ENCODE data around the gene SLN.

Gene SLN

GRCh38 chr11:107702723-107703122 lies 9.1 kb downstream of the SLN start:
- no peak for DNase-seq (ENCODE audit: low read depth)
- TF ChIP-seq CTCF (IDR thresholded peaks at IDR 0.05; ENCODE audit: low read depth, low read length, missing control alignments), result no peak
- H3K4me3 ChIP-seq (ENCODE audit: low read depth, low read length), result no peak overlapping the region
- in situ Hi-C loops (cut with HindIII; ENCODE audit: low sequenced_read_pairs), result no loop called here

GRCh38 chr11:107702109-107702660 lies 9.7 kb downstream of the SLN start:
- no peak overlapping the region for H3K4me3 ChIP-seq (ENCODE audit: low read depth, low read length)
- in situ Hi-C loops (cut with HindIII; ENCODE audit: low sequenced_read_pairs), result no loop called here
- DNase-seq (ENCODE audit: low read depth), result no peak
- TF ChIP-seq CTCF (IDR thresholded peaks at IDR 0.05; ENCODE audit: low read depth, low read length, missing control alignments), result no peak

GRCh38 chr11:107699371-107700285 lies 12.2 kb downstream of the SLN start:
- in situ Hi-C loops (cut with HindIII; ENCODE audit: low sequenced_read_pairs), result no loop called here
- H3K4me3 ChIP-seq (ENCODE audit: low read depth, low read length), result no peak overlapping the region
- no peak for TF ChIP-seq CTCF (IDR thresholded peaks at IDR 0.05; ENCODE audit: low read depth, low read length, missing control alignments)
- no peak for DNase-seq (ENCODE audit: low read depth)

- TF ChIP-seq CTCF (IDR thresholded peaks at IDR 0.05; ENCODE audit: low read depth, low read length, missing control alignments), result no peak
- in situ Hi-C loops (cut with HindIII; ENCODE audit: low sequenced_read_pairs), result no loop called here
- no peak overlapping the region for H3K4me3 ChIP-seq (ENCODE audit: low read depth, low read length)
- DNase-seq (ENCODE audit: low read depth), result no peak
These were observed 14.6 kb downstream of the SLN start for GRCh38 chr11:107697291-107697690.

- H3K4me3 ChIP-seq (ENCODE audit: low read depth, low read length), result no peak overlapping the region
- in situ Hi-C loops (cut with HindIII; ENCODE audit: low sequenced_read_pairs), result no loop called here
- no peak for TF ChIP-seq CTCF (IDR thresholded peaks at IDR 0.05; ENCODE audit: low read depth, low read length, missing control alignments)
- DNase-seq (ENCODE audit: low read depth), result peak; percentile 78
These were observed 15.7 kb downstream of the SLN start for GRCh38 chr11:107696140-107696539.

GRCh38 chr11:107695446-107695845 lies 16.4 kb downstream of the SLN start:
- in situ Hi-C loops (cut with HindIII; ENCODE audit: low sequenced_read_pairs), result no loop called here
- no peak for DNase-seq (ENCODE audit: low read depth)
- TF ChIP-seq CTCF (IDR thresholded peaks at IDR 0.05; ENCODE audit: low read depth, low read length, missing control alignments), result no peak
- no peak overlapping the region for H3K4me3 ChIP-seq (ENCODE audit: low read depth, low read length)

Measured in astrocyte of the cerebellum (primary cell).